Rectal smooth muscle tissue (tissue), 1 donor: ENCODE results near the gene SF3A1.

Source experiments
- H3K27ac ChIP-seq: one replicate; pipeline ENCODE4 v1.7.0; 2013; ENCODE audit warnings: low read depth, low read length, inconsistent platforms
- H3K27me3 ChIP-seq: one replicate; pipeline ENCODE4 v1.7.0; 2013; ENCODE audit warnings: low read length; ENCODE audit not compliant: control insufficient read depth, insufficient read depth
- H3K36me3 ChIP-seq: one replicate; pipeline ENCODE4 v1.7.0; 2013; ENCODE audit warnings: low read length; ENCODE audit not compliant: control insufficient read depth, insufficient read depth
- H3K4me1 ChIP-seq: one replicate; pipeline ENCODE4 v1.7.0; 2013; ENCODE audit warnings: low read length; ENCODE audit not compliant: control insufficient read depth, insufficient read depth
- H3K4me3 ChIP-seq: one replicate; pipeline ENCODE4 v1.7.0; 2013; ENCODE audit warnings: low read length
- H3K9ac ChIP-seq: one replicate; pipeline ENCODE4 v1.7.0; 2013; ENCODE audit warnings: low read length

Gene SF3A1

DNA sequence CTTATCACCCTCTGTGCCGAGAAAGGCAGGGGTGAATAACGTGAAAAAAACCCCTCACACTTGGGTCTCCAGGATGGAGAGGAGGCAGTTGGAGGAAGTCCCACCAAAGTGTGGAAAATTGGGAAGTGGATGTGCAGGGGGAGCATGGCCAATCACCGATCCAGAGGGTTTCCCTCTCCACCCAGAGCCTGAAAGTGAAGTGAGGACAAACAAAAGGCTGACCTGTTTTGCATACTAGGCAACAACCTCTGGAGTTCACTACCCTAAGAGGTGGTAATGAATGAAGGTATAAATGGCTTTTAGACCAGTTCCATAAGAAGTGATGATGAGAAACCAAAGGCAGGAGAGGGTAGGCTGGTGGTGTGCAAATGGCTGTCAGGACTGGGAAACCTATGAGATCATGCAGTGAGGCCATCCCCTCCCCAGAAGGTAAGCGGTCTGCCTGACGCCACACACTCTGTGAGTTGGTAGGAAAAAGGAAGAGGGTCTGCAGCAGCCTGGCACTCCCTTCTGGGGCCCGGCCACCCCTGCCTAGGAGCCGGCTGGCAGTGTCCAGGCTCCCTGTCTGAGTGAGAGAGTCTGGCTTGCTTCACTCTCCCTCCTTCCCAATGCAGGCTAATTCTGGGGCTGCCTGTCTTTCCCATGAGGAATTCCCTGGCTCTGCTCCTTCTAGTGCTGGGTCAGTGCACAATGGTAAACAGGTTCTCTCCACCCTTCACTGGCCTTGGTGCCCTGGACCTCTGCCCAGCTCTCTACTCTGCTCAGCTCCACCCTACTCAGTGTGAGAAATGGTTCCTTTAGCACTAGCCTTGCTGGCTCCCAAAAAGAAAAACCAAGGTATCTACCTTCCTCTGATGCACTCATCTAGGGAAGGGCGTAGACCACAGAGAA lies 45.6 kb downstream of the SF3A1 start:
- peak overlapping the region; percentile 86 for H3K27ac ChIP-seq
- H3K9ac ChIP-seq, result no peak overlapping the region
- H3K36me3 ChIP-seq, result no peaks in the 10 kb centered on the region
- H3K4me3 ChIP-seq, result peak overlapping the region; percentile 14
- peaks cover 55% of the 10 kb centered on the region for H3K4me1 ChIP-seq
- no peaks in the 10 kb centered on the region for H3K27me3 ChIP-seq

GRCh38 chr22:30309951-30310741 lies 46.5 kb downstream of the SF3A1 start:
- H3K27ac ChIP-seq, result peak overlapping the region; percentile 86
- H3K27me3 ChIP-seq, result no peaks in the 10 kb centered on the region
- H3K4me3 ChIP-seq, result peak overlapping the region; percentile 14
- H3K9ac ChIP-seq, result no peak overlapping the region
- peaks cover 60% of the 10 kb centered on the region for H3K4me1 ChIP-seq
- no peaks in the 10 kb centered on the region for H3K36me3 ChIP-seq

DNA sequence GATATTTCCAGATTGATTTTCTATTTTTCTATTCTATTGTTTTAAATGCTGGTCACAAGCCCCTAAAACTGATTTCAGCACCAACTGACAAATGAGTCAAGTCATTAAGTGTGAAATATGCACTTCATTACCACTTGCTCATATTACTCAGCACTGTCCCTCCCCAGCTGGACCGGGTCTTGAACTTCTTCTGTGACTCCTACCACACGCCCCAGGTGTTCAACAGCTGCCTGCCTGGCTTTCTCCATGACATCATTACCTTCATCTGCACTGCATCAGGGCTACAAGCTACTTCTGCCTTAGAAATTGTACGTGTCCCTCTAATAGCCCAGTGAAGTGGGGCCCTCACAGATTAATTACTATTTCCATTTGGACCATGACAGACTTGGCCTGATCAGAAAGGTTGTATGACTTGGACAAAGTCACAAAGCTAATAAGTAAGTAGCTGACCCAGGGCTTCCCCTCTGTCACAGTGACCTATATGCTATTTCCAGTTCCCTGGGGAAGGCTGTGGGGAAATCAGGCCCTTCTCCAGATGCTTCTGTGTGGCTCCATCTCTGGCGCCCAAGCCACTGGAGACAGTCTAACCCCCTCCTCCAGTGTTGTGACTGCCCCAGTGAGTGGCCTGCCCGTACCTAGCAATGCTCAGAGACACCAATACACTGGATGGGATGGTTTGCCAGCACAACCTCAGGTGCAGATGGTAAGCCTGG lies 48.0 kb downstream of the SF3A1 start:
- Histone ChIP-seq H3K4me1 (peaks cover 67% of the 10 kb centered on the region), H3K4me3 (no peak overlapping the region), H3K27ac (peak overlapping the region; percentile 40), H3K27me3 (no peaks in the 10 kb centered on the region), H3K9ac (no peak overlapping the region), H3K36me3 (no peaks in the 10 kb centered on the region)

- Histone ChIP-seq H3K27ac (peak overlapping the region; percentile 40), H3K4me3 (no peak overlapping the region), H3K36me3 (no peaks in the 10 kb centered on the region), H3K27me3 (no peaks in the 10 kb centered on the region), H3K4me1 (peaks cover 67% of the 10 kb centered on the region), H3K9ac (no peak overlapping the region)
These were observed 48.6 kb downstream of the SF3A1 start for GRCh38 chr22:30308093-30308492.

- no peaks in the 10 kb centered on the region for H3K36me3 ChIP-seq
- H3K4me3 ChIP-seq, result no peak overlapping the region
- no peak overlapping the region for H3K27ac ChIP-seq
- H3K9ac ChIP-seq, result no peak overlapping the region
- no peaks in the 10 kb centered on the region for H3K27me3 ChIP-seq
- peaks cover 69% of the 10 kb centered on the region for H3K4me1 ChIP-seq
These were observed 49.6 kb downstream of the SF3A1 start for GRCh38 chr22:30307041-30307574.

- H3K27ac ChIP-seq, result peak overlapping the region; percentile 22
- H3K4me1 ChIP-seq, result peaks cover 66% of the 10 kb centered on the region
- H3K27me3 ChIP-seq, result no peaks in the 10 kb centered on the region
- H3K4me3 ChIP-seq, result no peak overlapping the region
- H3K9ac ChIP-seq, result no peak overlapping the region
- no peaks in the 10 kb centered on the region for H3K36me3 ChIP-seq
These were observed 50.1 kb downstream of the SF3A1 start for GRCh38 chr22:30306627-30307011.

DNA sequence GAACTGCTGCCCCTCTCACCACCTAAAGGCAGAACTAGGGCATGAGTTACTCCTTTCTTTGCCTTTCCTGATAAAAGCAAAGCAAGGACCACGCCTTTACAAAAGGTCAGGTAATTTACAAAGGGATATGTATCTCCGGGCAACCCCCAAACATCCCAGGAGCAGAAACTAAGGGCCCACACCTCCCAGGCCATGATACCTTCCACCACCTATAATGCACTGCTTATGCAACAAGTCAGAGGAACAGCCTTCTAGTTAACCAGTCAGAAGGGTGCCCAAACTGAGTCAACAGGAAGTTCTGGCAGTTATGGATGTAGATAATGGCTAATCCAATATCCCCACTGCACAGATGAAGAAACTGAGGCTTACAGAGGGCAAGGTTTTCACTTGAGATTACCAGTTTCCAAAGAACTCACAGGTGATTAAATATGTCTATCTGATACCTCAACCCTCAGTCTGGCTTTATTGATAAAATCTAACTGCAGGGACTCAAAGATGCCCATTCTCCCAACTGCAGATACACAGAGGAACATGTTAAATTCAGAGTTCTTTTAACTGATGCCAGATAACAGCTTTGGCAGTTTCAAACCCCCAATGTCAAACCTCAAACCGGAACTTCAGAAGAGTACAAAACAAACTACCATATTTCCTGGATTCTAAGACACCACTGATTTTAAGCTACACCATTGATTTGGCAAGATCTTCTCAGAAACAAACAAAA lies 50.6 kb downstream of the SF3A1 start:
- Histone ChIP-seq H3K36me3 (peaks cover 5% of the 10 kb centered on the region), H3K9ac (no peak overlapping the region), H3K4me1 (peaks cover 64% of the 10 kb centered on the region), H3K27ac (peak overlapping the region; percentile 22), H3K4me3 (peak overlapping the region; percentile 32), H3K27me3 (no peaks in the 10 kb centered on the region)

- H3K27me3 ChIP-seq, result no peaks in the 10 kb centered on the region
- H3K27ac ChIP-seq, result peak overlapping the region; percentile 22
- no peak overlapping the region for H3K9ac ChIP-seq
- H3K4me3 ChIP-seq, result peak overlapping the region; percentile 32
- H3K36me3 ChIP-seq, result peaks cover 6% of the 10 kb centered on the region
- H3K4me1 ChIP-seq, result peaks cover 58% of the 10 kb centered on the region
These were observed 51.2 kb downstream of the SF3A1 start for GRCh38 chr22:30305519-30305905.

DNA sequence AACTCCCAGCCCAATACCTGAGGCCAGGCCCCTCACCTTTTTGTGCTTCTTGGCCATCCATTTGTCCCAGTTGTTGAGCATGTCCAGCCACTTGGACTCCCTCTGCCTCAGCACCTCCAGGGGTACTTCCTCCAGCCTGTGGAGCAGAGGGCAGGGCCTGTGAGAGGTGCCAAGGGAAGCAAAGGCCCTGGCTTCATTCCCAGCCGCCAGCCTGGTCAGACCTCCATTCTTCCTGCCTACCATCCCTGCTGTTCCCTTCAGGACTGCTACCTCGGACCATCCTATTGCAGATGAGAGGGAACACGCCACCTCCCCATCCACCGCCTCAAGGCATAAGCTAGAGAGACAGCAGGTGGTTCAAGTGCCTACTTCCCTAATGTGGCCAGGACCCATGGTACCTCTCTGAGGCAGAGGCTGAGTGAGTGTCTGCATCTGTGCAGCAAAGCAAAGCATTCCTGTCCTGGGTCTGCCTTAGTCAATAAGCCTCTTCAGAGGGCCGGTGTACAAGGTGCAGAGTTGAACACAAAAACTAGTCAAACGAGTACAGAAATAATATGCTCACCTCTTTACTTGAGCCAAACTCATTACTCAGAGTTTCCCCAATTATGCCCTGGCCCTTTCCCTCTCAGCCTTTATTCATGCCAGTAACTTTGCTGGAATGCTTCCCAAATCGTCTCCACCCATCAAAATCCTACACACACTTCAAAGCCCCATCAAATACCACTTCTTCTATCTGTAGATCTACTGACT lies 52.0 kb downstream of the SF3A1 start:
- Histone ChIP-seq H3K36me3 (peaks cover 6% of the 10 kb centered on the region), H3K9ac (no peak overlapping the region), H3K4me1 (peaks cover 50% of the 10 kb centered on the region), H3K27me3 (no peaks in the 10 kb centered on the region), H3K27ac (peak overlapping the region; percentile 22), H3K4me3 (no peak overlapping the region)

GRCh38 chr22:30302810-30303138 lies 53.9 kb downstream of the SF3A1 start:
- H3K27ac ChIP-seq, result peak overlapping the region; percentile 62
- peaks cover 11% of the 10 kb centered on the region for H3K36me3 ChIP-seq
- no peak overlapping the region for H3K9ac ChIP-seq
- H3K4me3 ChIP-seq, result no peak overlapping the region
- peaks cover 33% of the 10 kb centered on the region for H3K4me1 ChIP-seq
- no peaks in the 10 kb centered on the region for H3K27me3 ChIP-seq
